Measurements from ENCODE around the gene ZMYND11. TPM values are rescaled to one million over a fixed set of nuclear protein-coding genes. Genes with fewer than 3 reads are reported as not detected.

Gene ZMYND11
- total and polyA plus RNA-seq, 2 of the 13 experiments (the other 11 are each of a cell fraction or from before 2014, with no cell fraction given) = 17.5 to 38.7 TPM

GRCh38 chr10:86031-86430 is 49.2 kb upstream of the ZMYND11 start:
- no TSS peak for BruUV-seq (replicated peaks)
- DNase-seq (ENCODE audit: low spot score) = no peak
- in situ Hi-C loops (cut with HindIII; ENCODE audit: extremely low pct_ligation_motif_present, low pct_unique_long_range_greater_than_20kb) = no loop called here

GRCh38 chr10:87177-88080 is 47.8 kb upstream of the ZMYND11 start:
- no peak for TF ChIP-seq E2F2 (CRISPR knock-in tag; IDR thresholded peaks at IDR 0.05; ENCODE audit: borderline replicate concordance)
- WGBS (ENCODE audit: low lambda C conversion rate) = 66% methylated on average over 7 of the region's 19 CpGs
- no peaks in the 10 kb centered on the region for H3K79me2 ChIP-seq (ENCODE audit: insufficient read depth, low read length)
- H4K20me1 ChIP-seq (ENCODE audit: insufficient read depth, low read length) = no peaks in the 10 kb centered on the region
- H3K36me3 ChIP-seq (replicated peaks in 1 of 2; ENCODE audit: control insufficient read depth in 1 of 2, insufficient read depth in 2 of 2, low read length in 2 of 2) = no peaks in the 10 kb centered on the region
- H3K4me2 ChIP-seq (ENCODE audit: low read depth, low read length) = no peak overlapping the region
- POLR2A ChIA-PET = no interaction called here
- ATAC-seq = 0 out of 3 replicates have a peak, but pooled peaks have one; percentile 10
- no peak overlapping the region for H3K27ac ChIP-seq (ENCODE audit: extremely low read length, insufficient read depth, low read length)
- no TSS peak for BruUV-seq (replicated peaks)
- no peak for FAIRE-seq
- DNase-seq (ENCODE audit: low spot score) = no peak
- CTCF ChIA-PET (ENCODE audit: low intra/inter-chr PET ratio, low total read pairs) = no interaction called here
- peaks cover 3 to 6% of the 10 kb centered on the region in 2 experiments; a peak in 2 of 5 replicates for H3K27me3 ChIP-seq (ENCODE audit: control insufficient read depth in 1 of 2, insufficient read depth in 2 of 2, low read length in 2 of 2)
- intact Hi-C loops (cut with micrococcal nuclease; ENCODE audit: unreplicated experiment) (no loop called here), in situ Hi-C loops (cut with HindIII; ENCODE audit: extremely low pct_ligation_motif_present, low pct_unique_long_range_greater_than_20kb) (no loop called here)
- no peak overlapping the region for H2AFZ ChIP-seq (ENCODE audit: low read length)
- H3K9ac ChIP-seq (ENCODE audit: insufficient read depth, low read depth, low read length) = no peak overlapping the region
- H3K4me3 ChIP-seq (replicated peaks in 1 of 3; ENCODE audit: insufficient read depth in 1 of 3, low read depth in 2 of 3, low read length in 3 of 3) = no peak overlapping the region
- peaks cover 32% of the 10 kb centered on the region for H3K4me1 ChIP-seq (ENCODE audit: insufficient read depth, low read length)
- no peaks in the 10 kb centered on the region for H3K9me3 ChIP-seq (ENCODE audit: low read length)

More at GRCh38 chr10:86031-86430, 49.2 kb upstream of the ZMYND11 start:
- peaks cover 3 to 11% of the 10 kb centered on the region in 2 experiments; a peak in 2 of 5 replicates for H3K27me3 ChIP-seq (ENCODE audit: control insufficient read depth in 1 of 2, insufficient read depth in 2 of 2, low read length in 2 of 2)
- ChIA-PET CTCF (ENCODE audit: low intra/inter-chr PET ratio, low total read pairs) (no interaction called here), POLR2A (no interaction called here)
- H3K4me2 ChIP-seq (ENCODE audit: low read depth, low read length) = no peak overlapping the region
- no peak for FAIRE-seq
- intact Hi-C loops (cut with micrococcal nuclease; ENCODE audit: unreplicated experiment) = no loop called here
- ATAC-seq = no peak
- H3K9ac ChIP-seq (ENCODE audit: insufficient read depth, low read depth, low read length) = no peak overlapping the region
- H2AFZ ChIP-seq (ENCODE audit: low read length) = no peak overlapping the region
- TF ChIP-seq POLR2AphosphoS5 (IDR thresholded peaks at IDR 0.05; ENCODE audit: low read depth, low read length) (no peak), JUND (CRISPR knock-in tag; IDR thresholded peaks at IDR 0.05) (no peak), RBFOX2 (IDR thresholded peaks at IDR 0.05; ENCODE audit: low read depth, low read length) (no peak), DPF2 (CRISPR knock-in tag; IDR thresholded peaks at IDR 0.05; ENCODE audit: borderline replicate concordance, low read depth) (no peak)
- 64% methylated on average over 2 of the region's 10 CpGs for WGBS (ENCODE audit: low lambda C conversion rate)
- H3K27ac ChIP-seq (ENCODE audit: extremely low read length, insufficient read depth, low read length) = no peak overlapping the region
- H3K4me3 ChIP-seq (replicated peaks in 1 of 3; ENCODE audit: insufficient read depth in 1 of 3, low read depth in 2 of 3, low read length in 3 of 3) = no peak overlapping the region
- H3K4me1 ChIP-seq (ENCODE audit: insufficient read depth, low read length) = peaks cover 31% of the 10 kb centered on the region
- no peaks in the 10 kb centered on the region for H3K36me3 ChIP-seq (replicated peaks in 1 of 2; ENCODE audit: control insufficient read depth in 1 of 2, insufficient read depth in 2 of 2, low read length in 2 of 2)
- H3K9me3 ChIP-seq (ENCODE audit: low read length) = no peaks in the 10 kb centered on the region
- H3K79me2 ChIP-seq (ENCODE audit: insufficient read depth, low read length) = no peaks in the 10 kb centered on the region
- H4K20me1 ChIP-seq (ENCODE audit: insufficient read depth, low read length) = no peaks in the 10 kb centered on the region

All from HepG2 (cell line).